IMR-90 (cell line): ENCODE measurements around the gene CNDP1. TPM values are rescaled to one million over a fixed set of nuclear protein-coding genes. Genes with fewer than 3 reads are reported as not detected.

Experiments used
- ATAC-seq: fragments of 200-7000 bp; cut with Tn5 transposase; 2 replicates; pipeline ENCODE4 v1.9.1; 2020; ENCODE audit warnings: low read depth, mild to moderate bottlenecking, moderate library complexity
- BruUV-seq: library from RNA; stranded (reverse); fragments of 400-500 nt; replicated peaks from 2 replicates; lab custom pipeline; 2021; lab: Mats Ljungman, UMichigan
- CTCF ChIA-PET: fragments of 300-600 bp; formaldehyde crosslinking; extraction: SDS; loops from one replicate; lab custom pipeline; 2021; ENCODE audit warnings: antibody characterized with exemption; lab: Yijun Ruan, JAX
- POLR2A ChIA-PET: fragments of 300-600 bp; sonication (Branson Sonifier 250); formaldehyde crosslinking; loops from one replicate; lab custom pipeline; 2022; ENCODE audit warnings: antibody characterized with exemption; ENCODE audit not compliant: unreplicated experiment; lab: Charles Lee
- DNase-seq: peaks from one replicate; pipeline ENCODE4 v3.0.0; 2013
- H2AFZ ChIP-seq: replicated peaks from 2 replicates; pipeline ENCODE3; 2013; ENCODE audit warnings: low read length, mild to moderate bottlenecking; ENCODE audit not compliant: poor library complexity
- H2AK5ac ChIP-seq: 2 replicates; pipeline ENCODE4 v1.6.1; 2013; ENCODE audit warnings: low read depth, low read length, inconsistent platforms
- H2AK9ac ChIP-seq: replicated peaks from 2 replicates; pipeline ENCODE3; 2013; ENCODE audit warnings: mild to moderate bottlenecking, low read depth, low read length, moderate library complexity; ENCODE audit not compliant: poor library complexity
- H2BK120ac ChIP-seq: 2 replicates; pipeline ENCODE4 v1.6.1; 2013; ENCODE audit warnings: low read depth, low read length, inconsistent platforms
- H2BK15ac ChIP-seq: 3 replicates; pipeline ENCODE4 v1.6.1; 2013; ENCODE audit warnings: low read depth, low read length, inconsistent platforms
- H2BK20ac ChIP-seq: 2 replicates; pipeline ENCODE4 v1.6.1; 2013; ENCODE audit warnings: low read depth, mild to moderate bottlenecking, inconsistent platforms, low read length, moderate library complexity
- H2BK5ac ChIP-seq: 2 replicates; pipeline ENCODE4 v1.6.1; 2013; ENCODE audit warnings: mild to moderate bottlenecking, low read depth, low read length, inconsistent platforms; ENCODE audit not compliant: poor library complexity, severe bottlenecking
- H3K14ac ChIP-seq: replicated peaks from 2 replicates; pipeline ENCODE4 v1.6.1; 2013; ENCODE audit warnings: low read depth, low read length, inconsistent platforms
- H3K18ac ChIP-seq: 2 replicates; pipeline ENCODE4 v1.6.1; 2013; ENCODE audit warnings: low read depth, low read length, control low read depth
- H3K23ac ChIP-seq: 2 replicates; pipeline ENCODE4 v1.6.1; 2013; ENCODE audit warnings: low read depth, low read length, inconsistent platforms
- H3K27ac ChIP-seq: 2 replicates; pipeline ENCODE4 v1.5.1; 2013; ENCODE audit warnings: mild to moderate bottlenecking, control low read depth, low read length; ENCODE audit not compliant: insufficient read depth
- H3K27me3 ChIP-seq: 2 replicates; pipeline ENCODE4 v1.6.1; 2013; ENCODE audit warnings: low read length; ENCODE audit not compliant: control insufficient read depth, insufficient read depth
- H3K36me3 ChIP-seq: 2 replicates; pipeline ENCODE4 v1.6.1; 2013; ENCODE audit warnings: low read length, mixed read lengths; ENCODE audit not compliant: control insufficient read depth, insufficient read depth
- H3K4ac ChIP-seq: 2 replicates; pipeline ENCODE4 v1.6.1; 2013; ENCODE audit warnings: low read depth, low read length, inconsistent platforms
- H3K4me1 ChIP-seq: 2 replicates; pipeline ENCODE4 v1.6.1; 2013; ENCODE audit warnings: low read length, mixed read lengths; ENCODE audit not compliant: control insufficient read depth, insufficient read depth
- H3K4me2 ChIP-seq: 2 replicates; pipeline ENCODE4 v1.6.1; 2013; ENCODE audit warnings: low read depth, mild to moderate bottlenecking, control low read depth, low read length, moderate library complexity
- H3K4me3 ChIP-seq: 2 replicates; pipeline ENCODE4 v1.5.1; 2013; ENCODE audit warnings: low read depth, mild to moderate bottlenecking, control low read depth, low read length, moderate library complexity; ENCODE audit not compliant: insufficient read depth
- H3K56ac ChIP-seq: 2 replicates; pipeline ENCODE4 v1.6.1; 2013; ENCODE audit warnings: low read length, inconsistent platforms; ENCODE audit not compliant: insufficient read depth; ENCODE audit errors: extremely low read depth
- H3K79me1 ChIP-seq, 2 experiments: 2 replicates each; pipeline ENCODE4 v1.6.1; 2013; ENCODE audit warnings: low read length in 2 of 2, inconsistent platforms in 1 of 2, low read depth in 1 of 2
- H3K9ac ChIP-seq: 2 replicates; pipeline ENCODE4 v1.6.1; 2013; ENCODE audit warnings: low read depth, low read length, control low read depth
- H3K9me1 ChIP-seq: 2 replicates; pipeline ENCODE4 v1.6.1; 2013; ENCODE audit warnings: low read length, inconsistent platforms; ENCODE audit not compliant: insufficient read depth
- H3K9me3 ChIP-seq: 2 replicates; pipeline ENCODE4 v1.6.1; 2013; ENCODE audit warnings: low read length; ENCODE audit not compliant: control insufficient read depth, insufficient read depth
- H4K20me1 ChIP-seq: 2 replicates; pipeline ENCODE4 v1.6.1; 2013; ENCODE audit warnings: low read length, inconsistent platforms; ENCODE audit not compliant: insufficient read depth
- H4K5ac ChIP-seq: 2 replicates; pipeline ENCODE4 v1.6.1; 2013; ENCODE audit warnings: mild to moderate bottlenecking, low read depth, low read length, control low read depth
- H4K8ac ChIP-seq, 2 experiments: 2 replicates each; pipeline ENCODE4 v1.6.1; 2013; ENCODE audit warnings: low read depth in 2 of 2, low read length in 2 of 2, control low read depth in 1 of 2, inconsistent platforms in 1 of 2
- H4K91ac ChIP-seq: 2 replicates; pipeline ENCODE4 v1.6.1; 2013; ENCODE audit warnings: low read depth, low read length, inconsistent platforms; ENCODE audit not compliant: insufficient read depth
- CEBPB ChIP-seq: IDR thresholded peaks from 2 replicates; pipeline ENCODE4 v1.6.1; 2012; ENCODE audit warnings: low read depth, low read length, improper control_type of control experiment
- POLR2A ChIP-seq: IDR thresholded peaks from 2 replicates; pipeline ENCODE4 v1.6.1; 2012; ENCODE audit warnings: mild to moderate bottlenecking, low read depth, low read length
- SMC3 ChIP-seq: fragments of 150-350 bp; IDR thresholded peaks from 2 replicates; pipeline ENCODE4 v1.6.1; 2016; ENCODE audit warnings: low read depth, mild to moderate bottlenecking, antibody characterized with exemption, low read length, moderate library complexity
- WGBS, 2 experiments: methylation state at CpG; one replicate each; pipeline versions ENCODE4 v1.1.5 to v1.1.7; 2013; ENCODE audit warnings: missing lambda C conversion rate in 2 of 2; ENCODE audit not compliant: insufficient read length in 1 of 2; ENCODE audit errors: extremely low coverage in 2 of 2; 5-methylcytosine and 5-hydroxymethylcytosine counted together
- dilution Hi-C: fragments of 300-500 bp; cut with HindIII; formaldehyde crosslinking; loops from one replicate; pipeline ENCODE4 v1.14.3; 2018; ENCODE audit warnings: low sequenced_read_pairs; ENCODE audit not compliant: unreplicated experiment
- in situ Hi-C: fragments of 300-500 bp; cut with MboI; formaldehyde crosslinking; loops from 3 replicates; pipeline ENCODE4 v1.14.3; 2019; ENCODE audit warnings: low sequenced_read_pairs, inconsistent platforms, mixed read lengths
- intact Hi-C: fragments of 100-400 bp; cut with micrococcal nuclease; formaldehyde crosslinking; loops from 2 replicates; pipeline ENCODE4 v1.10.0; 2022
- polyA plus RNA-seq, 3 experiments: library from polyadenylated mRNA; depleted of rRNA; stranded (reverse); fragments of >200 nt; gene quantifications; 2 replicates each; pipeline ENCODE4 v1.2.3, GENCODE V29; 2012; ENCODE audit warnings: low replicate concordance in 1 of 3
- total RNA-seq: library from RNA; depleted of rRNA; stranded (reverse); fragments of >200 nt; gene quantifications from 2 replicates; pipeline ENCODE4 v1.2.3, GENCODE V29; 2012

The CNDP1 gene
- total and polyA plus RNA-seq, 2 of the 4 experiments (the other 2 are of a cell fraction): not detected

DNA sequence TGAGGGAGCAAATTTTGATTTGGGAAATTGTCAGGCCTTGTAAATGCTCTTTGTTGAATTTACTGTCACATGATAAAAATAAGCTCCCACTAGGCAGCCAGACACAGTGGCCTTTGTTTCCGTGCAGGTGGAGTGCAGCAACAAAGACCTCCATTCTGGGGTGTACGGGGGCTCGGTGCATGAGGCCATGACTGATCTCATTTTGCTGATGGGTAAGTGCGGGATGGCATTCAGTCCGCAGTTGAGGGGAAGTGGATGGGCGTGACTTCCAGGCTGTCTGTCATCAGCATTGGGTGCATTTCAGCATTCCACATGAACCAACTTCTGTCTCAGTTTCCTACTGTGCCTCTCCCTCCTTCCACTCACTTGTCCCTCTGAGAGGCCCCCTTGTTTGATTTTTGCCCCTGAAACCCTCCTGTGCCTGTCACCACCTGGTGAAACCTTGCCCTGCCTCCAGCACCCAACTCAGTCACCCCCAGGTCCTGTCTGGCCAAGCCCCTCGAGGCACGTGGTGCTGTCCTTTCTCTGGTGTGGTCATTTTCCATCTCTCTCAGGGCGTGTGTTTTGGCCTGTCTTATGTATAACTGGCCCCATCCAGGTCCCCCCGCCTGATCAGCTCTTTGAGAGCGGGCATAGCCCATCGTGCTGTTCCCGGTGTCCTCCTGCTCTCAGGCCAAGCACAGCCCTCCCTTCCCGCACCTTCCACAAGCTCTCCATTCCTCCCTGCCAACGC, 21.8 kb upstream of the CNDP1 start:
- CTCF ChIA-PET: no interaction called here
- no peak overlapping the region for H4K8ac ChIP-seq
- no peak overlapping the region for H3K14ac ChIP-seq
- TF ChIP-seq SMC3 (no peak), CEBPB (no peak), POLR2A (no peak)
- H3K23ac ChIP-seq: no peak overlapping the region
- H2BK15ac ChIP-seq: no peak overlapping the region
- H3K27me3 ChIP-seq: no peaks in the 10 kb centered on the region
- no peak overlapping the region for H3K4ac ChIP-seq
- H3K4me3 ChIP-seq: no peak overlapping the region
- H3K18ac ChIP-seq: no peak overlapping the region
- WGBS, 2 experiments: 98% methylated on average over 7 of the region's 15 CpGs; no CpG with 5 or more reads in 1 of the 2 experiments
- intact Hi-C loops: no loop called here
- DNase-seq (no peak), ATAC-seq (no peak)
- H4K5ac ChIP-seq: no peak overlapping the region
- H3K9ac ChIP-seq: no peak overlapping the region
- no peak overlapping the region for H2BK120ac ChIP-seq
- H3K9me1 ChIP-seq: no peaks in the 10 kb centered on the region
- BruUV-seq: no TSS peak
- H3K56ac ChIP-seq: no peak overlapping the region
- no peak overlapping the region for H2AK5ac ChIP-seq
- H3K4me2 ChIP-seq: no peak overlapping the region
- POLR2A ChIA-PET: no interaction called here
- H2BK5ac ChIP-seq: no peak overlapping the region
- no peaks in the 10 kb centered on the region; the same call in 1 of the 2 replicates for H4K20me1 ChIP-seq
- no peak overlapping the region for H3K27ac ChIP-seq
- dilution Hi-C loops: no loop called here
- H2BK20ac ChIP-seq: no peak overlapping the region
- H3K79me1 ChIP-seq: no peaks in the 10 kb centered on the region; a peak in 1 of 4 replicates
- H3K4me1 ChIP-seq: no peaks in the 10 kb centered on the region
- no peaks in the 10 kb centered on the region for H3K9me3 ChIP-seq
- H2AFZ ChIP-seq: no peak overlapping the region
- no peak overlapping the region for H2AK9ac ChIP-seq
- H3K36me3 ChIP-seq: peaks cover 67% of the 10 kb centered on the region
- no peak overlapping the region for H4K91ac ChIP-seq
- in situ Hi-C loops: no loop called here
